HG03103 (cell line): ENCODE results near the gene TAAR8.
A peak's percentile ranks its signal among the peaks of the same experiment; 100 is the strongest.
"Not testable (repeated sequence)": the region's sequence is repeated elsewhere in the genome, so short reads cannot be mapped to it uniquely, and the experiment has no call there.

ENCODE experiments used
- ATAC-seq: cut with Tn5 transposase; IDR thresholded peaks from one replicate; pipeline ENCODE4 v1.9.1; 2021; ENCODE audit warnings: low read depth; ENCODE audit not compliant: unreplicated experiment

Gene TAAR8

GRCh38 chr6:132552372-132552771 lies at the start of gene TAAR8:
TSS of gene TAAR8 (plus strand) at chr6:132552672. CDS start at chr6:132552693, 21 bp downstream.
- no peak for ATAC-seq

GRCh38 chr6:132504757-132505156 lies 47.7 kb upstream of the TAAR8 start:
- no peak for ATAC-seq

GRCh38 chr6:132505158-132505557 lies 47.3 kb upstream of the TAAR8 start:
- ATAC-seq, result no peak

GRCh38 chr6:132506461-132506860 lies 46.0 kb upstream of the TAAR8 start:
- no peak for ATAC-seq

GRCh38 chr6:132506869-132507808 lies 45.3 kb upstream of the TAAR8 start:
- no peak for ATAC-seq

GRCh38 chr6:132511210-132511830 lies 41.2 kb upstream of the TAAR8 start:
- ATAC-seq, result no peak

- no peak for ATAC-seq
Observed at GRCh38 chr6:132511831-132512220, 40.6 kb upstream of the TAAR8 start.

GRCh38 chr6:132512342-132512637 lies 40.2 kb upstream of the TAAR8 start:
- no peak for ATAC-seq

GRCh38 chr6:132512638-132513632 lies 39.5 kb upstream of the TAAR8 start, which contains the start of gene STX7:
TSS of gene STX7 (minus strand) at chr6:132513116. CDS start at chr6:132503530, 9,586 bp downstream.
- peak; percentile 87 for ATAC-seq

GRCh38 chr6:132513831-132514545 lies 38.5 kb upstream of the TAAR8 start:
- no peak for ATAC-seq

GRCh38 chr6:132515386-132515785 lies 37.1 kb upstream of the TAAR8 start:
- ATAC-seq, result no peak

GRCh38 chr6:132520953-132521352 lies 31.5 kb upstream of the TAAR8 start:
- no peak for ATAC-seq

GRCh38 chr6:132524646-132525045 lies 27.8 kb upstream of the TAAR8 start:
- no peak for ATAC-seq

GRCh38 chr6:132525866-132526265 lies 26.6 kb upstream of the TAAR8 start:
- ATAC-seq, result no peak

- no peak for ATAC-seq
Observed at GRCh38 chr6:132526461-132526860, 26.0 kb upstream of the TAAR8 start.

- ATAC-seq, result no peak
Observed at GRCh38 chr6:132527791-132528190, 24.7 kb upstream of the TAAR8 start.

- peak; percentile 92 for ATAC-seq
Observed at GRCh38 chr6:132530293-132530974, 22.0 kb upstream of the TAAR8 start.

GRCh38 chr6:132534546-132534945 lies 17.9 kb upstream of the TAAR8 start:
- not testable (repeated sequence) for ATAC-seq

- no peak for ATAC-seq
Observed at GRCh38 chr6:132537145-132537544, 15.3 kb upstream of the TAAR8 start.
